Osteoblast (primary cell): ENCODE results near the gene MUL1. TPM values are rescaled to one million over a fixed set of nuclear protein-coding genes. Genes with fewer than 3 reads are reported as not detected.

ENCODE experiments used
- DNase-seq: peaks from one replicate; pipeline ENCODE4 v3.0.0; 2011; ENCODE audit warnings: low spot score, mixed read lengths; ENCODE audit not compliant: insufficient read length; ENCODE audit errors: missing footprints
- H2AFZ ChIP-seq: 2 replicates; pipeline ENCODE4 v1.6.0; 2011; ENCODE audit warnings: mild to moderate bottlenecking, low read length
- H3K27ac ChIP-seq: 2 replicates; pipeline ENCODE4 v1.5.1; 2011; ENCODE audit warnings: mild to moderate bottlenecking, low read depth, low read length, moderate library complexity
- H3K27me3 ChIP-seq: 2 replicates; pipeline ENCODE4 v1.6.0; 2012; ENCODE audit warnings: mild to moderate bottlenecking, control low read depth, inconsistent platforms, low read length, moderate library complexity; ENCODE audit not compliant: insufficient read depth
- H3K36me3 ChIP-seq: 2 replicates; pipeline ENCODE4 v1.5.1; 2011; ENCODE audit warnings: mild to moderate bottlenecking, low read length, control low read depth, moderate library complexity; ENCODE audit not compliant: insufficient read depth
- H3K4me1 ChIP-seq: 2 replicates; pipeline ENCODE4 v1.5.1; 2011; ENCODE audit warnings: mild to moderate bottlenecking, low read length, control low read depth, moderate library complexity; ENCODE audit not compliant: insufficient read depth
- H3K4me2 ChIP-seq: 2 replicates; pipeline ENCODE4 v1.6.0; 2011; ENCODE audit warnings: mild to moderate bottlenecking, low read length; ENCODE audit not compliant: insufficient read depth
- H3K4me3 ChIP-seq: fragments of 200-600 bp; sonication (generic); 3 replicates; pipeline ENCODE4 v1.5.1; 2012; ENCODE audit warnings: mild to moderate bottlenecking, low read length, inconsistent platforms; ENCODE audit not compliant: insufficient read depth
- H3K79me2 ChIP-seq: 2 replicates; pipeline ENCODE4 v1.6.0; 2012; ENCODE audit warnings: mild to moderate bottlenecking, low read length, control low read depth, inconsistent platforms; ENCODE audit not compliant: insufficient read depth
- H3K9me3 ChIP-seq: 2 replicates; pipeline ENCODE4 v1.5.1; 2011; ENCODE audit warnings: low read depth, low read length, control low read depth
- H4K20me1 ChIP-seq: 2 replicates; pipeline ENCODE4 v1.6.0; 2012; ENCODE audit warnings: mild to moderate bottlenecking, low read length, control low read depth; ENCODE audit not compliant: insufficient read depth
- CTCF ChIP-seq: IDR thresholded peaks from 2 replicates; pipeline ENCODE4 v1.5.1; 2011; ENCODE audit warnings: mild to moderate bottlenecking, low read depth, low read length, moderate library complexity; ENCODE audit errors: extremely low read depth
- total RNA-seq: library from RNA; depleted of rRNA; stranded (reverse); fragments of >200 nt; gene quantifications from 2 replicates; pipeline ENCODE4 v1.2.3, GENCODE V29; 2012

MUL1 gene
- total RNA-seq, 1 donor: 37.3 TPM

GRCh38 chr1:20478057-20478635 is 29.8 kb downstream of the MUL1 start:
- Histone ChIP-seq H3K4me3 (no peak overlapping the region), H3K36me3 (no peaks in the 10 kb centered on the region), H3K9me3 (no peaks in the 10 kb centered on the region), H3K4me2 (no peak overlapping the region), H3K79me2 (no peaks in the 10 kb centered on the region), H3K27ac (no peak overlapping the region), H3K4me1 (no peaks in the 10 kb centered on the region), H3K27me3 (peaks cover 46% of the 10 kb centered on the region), H2AFZ (no peak overlapping the region), H4K20me1 (no peaks in the 10 kb centered on the region)
- TF ChIP-seq CTCF: no peak
- peak; percentile 3 for DNase-seq

- Histone ChIP-seq H3K36me3 (no peaks in the 10 kb centered on the region), H3K79me2 (no peaks in the 10 kb centered on the region), H3K4me3 (no peak overlapping the region), H3K4me2 (no peak overlapping the region), H3K9me3 (no peaks in the 10 kb centered on the region), H3K4me1 (no peaks in the 10 kb centered on the region), H3K27ac (no peak overlapping the region), H2AFZ (no peak overlapping the region), H4K20me1 (no peaks in the 10 kb centered on the region), H3K27me3 (peaks cover 46% of the 10 kb centered on the region)
- no peak for TF ChIP-seq CTCF
- DNase-seq: peak; percentile 29
These were observed 30.4 kb downstream of the MUL1 start for GRCh38 chr1:20477348-20478056.

- peak; percentile 73 for DNase-seq
- no peak overlapping the region for H3K27ac ChIP-seq
- H2AFZ ChIP-seq: no peak overlapping the region
- no peak for TF ChIP-seq CTCF
- H3K9me3 ChIP-seq: no peaks in the 10 kb centered on the region
- H3K4me2 ChIP-seq: no peak overlapping the region
- H3K4me1 ChIP-seq: no peaks in the 10 kb centered on the region
- H4K20me1 ChIP-seq: no peaks in the 10 kb centered on the region
- H3K79me2 ChIP-seq: no peaks in the 10 kb centered on the region
- peaks cover 46% of the 10 kb centered on the region for H3K27me3 ChIP-seq
- no peaks in the 10 kb centered on the region for H3K36me3 ChIP-seq
- no peak overlapping the region for H3K4me3 ChIP-seq
These were observed 31.5 kb downstream of the MUL1 start for GRCh38 chr1:20476265-20477038.

DNA sequence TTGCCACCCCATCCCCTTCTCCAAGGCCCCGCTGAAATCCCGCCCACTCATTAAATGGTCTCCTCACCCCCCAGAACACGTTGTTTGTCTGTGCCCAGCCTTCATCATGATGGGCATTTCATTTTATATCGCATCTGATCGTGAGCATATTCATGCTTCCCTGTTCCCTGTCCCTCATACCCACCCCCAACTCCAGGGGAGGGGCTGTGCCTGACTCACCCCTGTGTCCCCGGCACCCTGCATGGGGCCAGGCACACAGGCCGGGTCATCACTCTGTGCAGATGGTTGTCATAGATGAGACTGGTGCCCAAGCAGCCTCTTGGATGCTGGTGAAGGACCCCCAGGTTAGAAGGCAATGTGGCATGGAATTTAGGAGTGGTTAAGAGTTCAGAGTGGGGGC is 33.0 kb downstream of the MUL1 start:
- H3K9me3 ChIP-seq: no peaks in the 10 kb centered on the region
- no peak for TF ChIP-seq CTCF

More for the DNA sequence above, 33.0 kb downstream of the MUL1 start:
- Histone ChIP-seq H3K4me2 (no peak overlapping the region), H3K36me3 (no peaks in the 10 kb centered on the region), H3K27me3 (peaks cover 43% of the 10 kb centered on the region), H3K79me2 (no peaks in the 10 kb centered on the region), H3K4me3 (no peak overlapping the region), H2AFZ (no peak overlapping the region), H3K27ac (no peak overlapping the region), H3K4me1 (no peaks in the 10 kb centered on the region), H4K20me1 (no peaks in the 10 kb centered on the region)
- DNase-seq: no peak
